Measurements from ENCODE around the gene MGP.
A peak's percentile ranks its signal among the peaks of the same experiment; 100 is the strongest.

MGP gene

DNA sequence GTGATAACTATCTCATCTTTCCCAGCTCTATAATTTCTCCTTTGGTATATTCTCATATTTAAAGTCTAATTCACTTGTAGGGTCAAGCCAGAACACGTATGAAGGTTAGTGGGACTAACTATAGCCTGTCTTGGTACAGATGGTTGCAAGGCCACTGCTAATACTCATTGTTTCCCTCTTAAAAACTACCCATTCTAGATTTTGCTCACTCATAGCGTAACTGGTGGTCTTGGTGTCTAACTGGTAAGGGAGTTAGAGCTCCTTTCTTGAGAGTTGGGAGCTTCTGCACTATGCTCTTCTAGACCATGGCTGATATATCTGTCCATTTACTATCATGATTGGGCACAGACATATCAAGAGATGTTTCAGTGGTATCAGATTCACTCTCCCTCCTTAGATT lies 8.8 kb downstream of the MGP start:
- POLR2A ChIA-PET = no interaction called here
- TF ChIP-seq, protein P1, sequence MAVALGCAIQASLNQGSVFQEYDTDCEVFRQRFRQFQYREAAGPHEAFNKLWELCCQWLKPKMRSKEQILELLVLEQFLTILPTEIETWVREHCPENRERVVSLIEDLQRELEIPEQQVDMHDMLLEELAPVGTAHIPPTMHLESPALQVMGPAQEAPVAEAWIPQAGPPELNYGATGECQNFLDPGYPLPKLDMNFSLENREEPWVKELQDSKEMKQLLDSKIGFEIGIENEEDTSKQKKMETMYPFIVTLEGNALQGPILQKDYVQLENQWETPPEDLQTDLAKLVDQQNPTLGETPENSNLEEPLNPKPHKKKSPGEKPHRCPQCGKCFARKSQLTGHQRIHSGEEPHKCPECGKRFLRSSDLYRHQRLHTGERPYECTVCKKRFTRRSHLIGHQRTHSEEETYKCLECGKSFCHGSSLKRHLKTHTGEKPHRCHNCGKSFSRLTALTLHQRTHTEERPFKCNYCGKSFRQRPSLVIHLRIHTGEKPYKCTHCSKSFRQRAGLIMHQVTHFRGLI (tag by site-specific recombination; IDR thresholded peaks at IDR 0.05) = no peak
- TF ChIP-seq ZNF169 (tag by site-specific recombination; IDR thresholded peaks at IDR 0.05) (no peak), ZFHX2 (tag by site-specific recombination; conservative IDR thresholded peaks at IDR 0.05) (no peak), ZNF629 (tag by site-specific recombination; IDR thresholded peaks at IDR 0.05) (no peak)
- CTCF ChIA-PET = no interaction called here
- H3K4me3 ChIP-seq (ENCODE audit: low read depth, low read length) = no peak overlapping the region
- no peaks in the 10 kb centered on the region for H3K36me3 ChIP-seq (ENCODE audit: control insufficient read depth in 2 of 2, insufficient read depth in 1 of 2, low read length in 2 of 2)
- no peaks in the 10 kb centered on the region for H3K4me1 ChIP-seq (ENCODE audit: control insufficient read depth, insufficient read depth, low read length)
- H3K27ac ChIP-seq (ENCODE audit: extremely low read depth, low read depth, low read length) = no peak overlapping the region
- H3K9me3 ChIP-seq (ENCODE audit: control insufficient read depth, insufficient read depth, low read depth, low read length) = no peaks in the 10 kb centered on the region

DNA sequence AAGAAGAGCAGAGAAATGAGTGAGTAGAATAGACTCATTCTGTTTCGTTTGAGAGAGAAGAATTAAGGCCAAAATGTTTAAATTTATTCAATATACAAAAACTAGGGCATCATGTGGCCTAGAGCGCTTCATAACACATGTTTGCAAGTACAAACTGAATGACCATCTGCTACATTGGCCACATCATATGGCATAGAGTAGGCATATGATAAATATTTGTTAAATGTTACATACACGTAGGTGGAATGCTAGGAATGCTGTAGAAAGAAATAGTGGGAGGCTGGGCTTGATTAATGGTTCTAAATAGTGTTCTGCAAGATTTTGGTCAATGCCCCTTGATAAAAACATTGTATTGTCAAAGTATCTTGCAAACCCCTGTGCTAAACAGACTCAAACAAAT lies 10.8 kb downstream of the MGP start:
- POLR2A ChIA-PET = no interaction called here
- Histone ChIP-seq H3K4me1 (ENCODE audit: control insufficient read depth, insufficient read depth, low read length) (no peaks in the 10 kb centered on the region), H3K27ac (ENCODE audit: extremely low read depth, low read depth, low read length) (no peak overlapping the region), H3K36me3 (ENCODE audit: control insufficient read depth in 2 of 2, insufficient read depth in 1 of 2, low read length in 2 of 2) (no peaks in the 10 kb centered on the region), H3K9me3 (ENCODE audit: control insufficient read depth, insufficient read depth, low read depth, low read length) (no peaks in the 10 kb centered on the region), H3K4me3 (ENCODE audit: low read depth, low read length) (no peak overlapping the region)
- no peak for TF ChIP-seq BCL11B (tag by site-specific recombination; IDR thresholded peaks at IDR 0.05; ENCODE audit: low read depth)
- no peak for TF ChIP-seq ZNF416 (tag by site-specific recombination; IDR thresholded peaks at IDR 0.05)
- TF ChIP-seq, protein P2, sequence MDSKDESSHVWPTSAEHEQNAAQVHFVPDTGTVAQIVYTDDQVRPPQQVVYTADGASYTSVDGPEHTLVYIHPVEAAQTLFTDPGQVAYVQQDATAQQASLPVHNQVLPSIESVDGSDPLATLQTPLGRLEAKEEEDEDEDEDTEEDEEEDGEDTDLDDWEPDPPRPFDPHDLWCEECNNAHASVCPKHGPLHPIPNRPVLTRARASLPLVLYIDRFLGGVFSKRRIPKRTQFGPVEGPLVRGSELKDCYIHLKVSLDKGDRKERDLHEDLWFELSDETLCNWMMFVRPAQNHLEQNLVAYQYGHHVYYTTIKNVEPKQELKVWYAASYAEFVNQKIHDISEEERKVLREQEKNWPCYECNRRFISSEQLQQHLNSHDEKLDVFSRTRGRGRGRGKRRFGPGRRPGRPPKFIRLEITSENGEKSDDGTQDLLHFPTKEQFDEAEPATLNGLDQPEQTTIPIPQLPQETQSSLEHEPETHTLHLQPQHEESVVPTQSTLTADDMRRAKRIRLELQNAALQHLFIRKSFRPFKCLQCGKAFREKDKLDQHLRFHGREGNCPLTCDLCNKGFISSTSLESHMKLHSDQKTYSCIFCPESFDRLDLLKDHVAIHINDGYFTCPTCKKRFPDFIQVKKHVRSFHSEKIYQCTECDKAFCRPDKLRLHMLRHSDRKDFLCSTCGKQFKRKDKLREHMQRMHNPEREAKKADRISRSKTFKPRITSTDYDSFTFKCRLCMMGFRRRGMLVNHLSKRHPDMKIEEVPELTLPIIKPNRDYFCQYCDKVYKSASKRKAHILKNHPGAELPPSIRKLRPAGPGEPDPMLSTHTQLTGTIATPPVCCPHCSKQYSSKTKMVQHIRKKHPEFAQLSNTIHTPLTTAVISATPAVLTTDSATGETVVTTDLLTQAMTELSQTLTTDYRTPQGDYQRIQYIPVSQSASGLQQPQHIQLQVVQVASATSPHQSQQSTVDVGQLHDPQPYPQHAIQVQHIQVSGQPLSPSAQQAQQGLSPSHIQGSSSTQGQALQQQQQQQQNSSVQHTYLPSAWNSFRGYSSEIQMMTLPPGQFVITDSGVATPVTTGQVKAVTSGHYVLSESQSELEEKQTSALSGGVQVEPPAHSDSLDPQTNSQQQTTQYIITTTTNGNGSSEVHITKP (tag by site-specific recombination; IDR thresholded peaks at IDR 0.05) = no peak
- TF ChIP-seq EGR2 (tag by site-specific recombination; IDR thresholded peaks at IDR 0.05; ENCODE audit: low read depth) = no peak
- TF ChIP-seq, protein P3, sequence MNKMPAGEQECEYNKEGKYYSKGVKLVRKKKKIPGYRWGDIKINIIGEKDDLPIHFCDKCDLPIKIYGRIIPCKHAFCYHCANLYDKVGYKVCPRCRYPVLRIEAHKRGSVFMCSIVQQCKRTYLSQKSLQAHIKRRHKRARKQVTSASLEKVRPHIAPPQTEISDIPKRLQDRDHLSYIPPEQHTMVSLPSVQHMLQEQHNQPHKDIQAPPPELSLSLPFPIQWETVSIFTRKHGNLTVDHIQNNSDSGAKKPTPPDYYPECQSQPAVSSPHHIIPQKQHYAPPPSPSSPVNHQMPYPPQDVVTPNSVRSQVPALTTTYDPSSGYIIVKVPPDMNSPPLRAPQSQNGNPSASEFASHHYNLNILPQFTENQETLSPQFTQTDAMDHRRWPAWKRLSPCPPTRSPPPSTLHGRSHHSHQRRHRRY (tag by site-specific recombination; IDR thresholded peaks at IDR 0.05) = no peak
- TF ChIP-seq, protein P4, sequence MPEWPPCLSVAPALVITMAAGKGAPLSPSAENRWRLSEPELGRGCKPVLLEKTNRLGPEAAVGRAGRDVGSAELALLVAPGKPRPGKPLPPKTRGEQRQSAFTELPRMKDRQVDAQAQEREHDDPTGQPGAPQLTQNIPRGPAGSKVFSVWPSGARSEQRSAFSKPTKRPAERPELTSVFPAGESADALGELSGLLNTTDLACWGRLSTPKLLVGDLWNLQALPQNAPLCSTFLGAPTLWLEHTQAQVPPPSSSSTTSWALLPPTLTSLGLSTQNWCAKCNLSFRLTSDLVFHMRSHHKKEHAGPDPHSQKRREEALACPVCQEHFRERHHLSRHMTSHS (tag by site-specific recombination; IDR thresholded peaks at IDR 0.05) = no peak
- CTCF ChIA-PET = no interaction called here

DNA sequence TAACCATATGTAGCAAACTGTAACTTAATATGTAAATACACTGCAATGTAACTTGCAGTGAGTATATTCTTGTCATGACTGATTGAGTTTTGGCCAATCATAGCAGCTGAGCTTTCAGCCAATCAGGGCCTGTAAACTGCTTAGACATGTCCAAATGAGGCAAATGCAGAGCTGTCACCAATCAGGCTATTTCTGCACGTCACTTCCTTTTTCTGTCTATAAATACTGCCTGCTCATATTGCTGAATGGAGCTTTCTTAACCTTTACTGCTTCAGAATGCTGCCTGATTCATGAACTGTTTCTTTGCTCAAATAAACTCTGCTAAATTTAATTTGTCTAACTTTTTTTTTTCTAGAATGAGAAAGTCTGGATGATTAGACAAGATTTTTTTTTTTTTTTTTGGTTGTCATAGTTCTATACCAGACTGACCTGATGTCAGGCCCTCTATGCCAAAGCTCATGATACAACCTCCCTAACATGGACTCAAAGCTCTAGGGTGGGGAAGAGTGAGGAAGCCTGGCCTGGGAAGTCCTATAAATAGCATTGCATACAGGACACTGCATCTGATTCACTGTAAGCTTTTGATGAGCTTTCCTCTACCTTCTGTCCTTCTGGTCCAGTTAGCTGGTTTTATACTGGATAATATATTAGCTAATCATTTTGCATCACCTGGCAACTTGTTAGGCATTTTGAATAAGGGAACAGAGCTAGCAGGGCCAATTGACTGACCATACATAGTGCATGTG lies 12.0 kb downstream of the MGP start:
- CTCF ChIA-PET = interaction anchor here (0.6 to 1.2 kb wide), 6 partner anchors 17 to 654 kb away, joined by 3 to 4 read pairs (median 3); no protein-coding TSS in a partner anchor
- Histone ChIP-seq H3K9me3 (ENCODE audit: control insufficient read depth, insufficient read depth, low read depth, low read length) (no peaks in the 10 kb centered on the region), H3K36me3 (ENCODE audit: control insufficient read depth in 2 of 2, insufficient read depth in 1 of 2, low read length in 2 of 2) (no peaks in the 10 kb centered on the region), H3K27ac (ENCODE audit: extremely low read depth, low read depth, low read length) (no peak overlapping the region), H3K4me3 (ENCODE audit: low read depth, low read length) (no peak overlapping the region), H3K4me1 (ENCODE audit: control insufficient read depth, insufficient read depth, low read length) (no peaks in the 10 kb centered on the region)
- TF ChIP-seq ZNF549 (tag by site-specific recombination; IDR thresholded peaks at IDR 0.05) (peak; percentile 65), HOXC10 (CRISPR knock-in tag; IDR thresholded peaks at IDR 0.05) (no peak)
- POLR2A ChIA-PET = no interaction called here
